Gastrocnemius medialis (tissue), 4 donors: ENCODE measurements around the gene CHCHD3. TPM values are rescaled to one million over a fixed set of nuclear protein-coding genes. Genes with fewer than 3 reads are reported as not detected.

ENCODE experiments used
- ATAC-seq, 2 donors: fragments of 150-250 bp; one replicate each; pipeline ENCODE4 v1.9.1; 2016
- DNase-seq, 2 donors: peaks; one replicate each; pipeline ENCODE4 v3.0.0-alpha.2; 2019
- H3K27ac ChIP-seq, 4 donors: fragments of 200-600 bp; sonication (generic); 1 replicate in 1 of 4; 2 replicates in 3 of 4; pipeline ENCODE4 v1.5.1; 2016 to 2018; ENCODE audit warnings: mild to moderate bottlenecking in 2 of 4, moderate library complexity in 1 of 4
- H3K27me3 ChIP-seq, 3 donors: fragments of 200-600 bp; sonication (generic) in 2 of 3; 1 replicate in 1 of 3; 2 replicates in 2 of 3; pipeline versions ENCODE4 v1.5.1 to v1.6.0; 2016 to 2019; ENCODE audit warnings: mild to moderate bottlenecking in 1 of 3, moderate library complexity in 1 of 3
- H3K36me3 ChIP-seq, 2 donors: fragments of 200-600 bp; sonication (generic) in 1 of 2; one replicate each; pipeline ENCODE4 v1.5.1; 2017 to 2018
- H3K4me1 ChIP-seq, 2 donors: fragments of 200-600 bp; sonication (generic) in 1 of 2; one replicate each; pipeline ENCODE4 v1.5.1; 2016 to 2017; ENCODE audit warnings: mild to moderate bottlenecking in 2 of 2
- H3K4me3 ChIP-seq, 4 donors: fragments of 200-600 bp; sonication (generic) in 3 of 4; 1 replicate in 1 of 4; 2 replicates in 3 of 4; pipeline ENCODE4 v1.5.1; 2016 to 2019; ENCODE audit warnings: mild to moderate bottlenecking in 2 of 4
- H3K9me3 ChIP-seq, 3 donors: fragments of 200-600 bp; sonication (generic) in 2 of 3; 1 replicate in 1 of 3; 2 replicates in 2 of 3; pipeline ENCODE4 v1.5.1; 2016 to 2019
- POLR2A ChIP-seq, 2 donors: fragments of 450-650 bp; IDR thresholded peaks; one replicate each; pipeline ENCODE4 v1.6.1; 2017; ENCODE audit warnings: antibody characterized with exemption in 2 of 2, mild to moderate bottlenecking in 2 of 2, moderate library complexity in 2 of 2
- in situ Hi-C, 4 donors: fragments of 200-750 bp; cut with MboI; loops; one replicate each; pipeline versions ENCODE4 v1.15.0 to v1.8.0; 2017; ENCODE audit warnings: low sequenced_read_pairs in 4 of 4
- intact Hi-C: fragments of 100-400 bp; cut with DNase I; formaldehyde crosslinking; loops from one replicate; pipeline ENCODE4 v1.15.1; 2023; ENCODE audit warnings: low total_unique reads
- total RNA-seq, 4 donors: library from RNA; depleted of rRNA; stranded (reverse); fragments of >200 nt; gene quantifications; one replicate each; pipeline versions ENCODE4 v1.1.0 to v1.2.3, GENCODE V29; 2016
- TF ChIP-seq, protein P1 (sequence below), 5 experiments: fragments of 450-650 bp in 3 of 5; fragments of 200-600 bp in 2 of 5; sonication (generic) in 2 of 5; IDR thresholded peaks in 4 of 5; conservative IDR thresholded peaks in 1 of 5; 1 replicate in 4 of 5; 2 replicates in 1 of 5; pipeline ENCODE4 v1.5.1; 2016 to 2019; ENCODE audit warnings: antibody characterized with exemption in 5 of 5, mild to moderate bottlenecking in 3 of 5, moderate library complexity in 3 of 5

The CHCHD3 gene
- total RNA-seq, 4 donors from 2014 or later = 110 to 177 (median 131) TPM

DNA sequence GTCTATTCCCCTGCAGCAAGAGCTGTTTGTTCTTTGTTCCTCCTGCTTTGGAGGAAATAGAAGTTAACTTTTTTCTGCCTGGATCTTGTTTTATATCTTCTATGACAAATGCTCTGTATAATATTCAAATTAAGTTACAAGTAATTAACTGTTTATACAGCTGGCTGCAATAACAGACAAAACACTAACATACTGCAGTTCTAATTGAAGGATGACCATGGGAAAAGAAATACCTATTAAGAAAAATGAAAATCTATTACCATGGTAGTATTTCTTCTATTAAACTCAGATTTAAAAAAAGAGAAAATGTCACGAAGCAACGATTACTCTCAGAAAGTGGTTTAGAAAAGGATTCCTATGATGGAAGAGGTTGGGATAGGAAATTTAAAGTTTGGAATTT is 291.8 kb downstream of the CHCHD3 start:
- H3K27ac ChIP-seq = no peak overlapping the region
- intact Hi-C loops (no loop called here), in situ Hi-C loops (no loop called here)
- no peak overlapping the region for H3K4me3 ChIP-seq
- DNase-seq (no peak), ATAC-seq (no peak)
- no peaks in the 10 kb centered on the region for H3K9me3 ChIP-seq
- peaks cover 0 to 5% of the 10 kb centered on the region in 2 donors for H3K36me3 ChIP-seq
- TF ChIP-seq, protein P1, sequence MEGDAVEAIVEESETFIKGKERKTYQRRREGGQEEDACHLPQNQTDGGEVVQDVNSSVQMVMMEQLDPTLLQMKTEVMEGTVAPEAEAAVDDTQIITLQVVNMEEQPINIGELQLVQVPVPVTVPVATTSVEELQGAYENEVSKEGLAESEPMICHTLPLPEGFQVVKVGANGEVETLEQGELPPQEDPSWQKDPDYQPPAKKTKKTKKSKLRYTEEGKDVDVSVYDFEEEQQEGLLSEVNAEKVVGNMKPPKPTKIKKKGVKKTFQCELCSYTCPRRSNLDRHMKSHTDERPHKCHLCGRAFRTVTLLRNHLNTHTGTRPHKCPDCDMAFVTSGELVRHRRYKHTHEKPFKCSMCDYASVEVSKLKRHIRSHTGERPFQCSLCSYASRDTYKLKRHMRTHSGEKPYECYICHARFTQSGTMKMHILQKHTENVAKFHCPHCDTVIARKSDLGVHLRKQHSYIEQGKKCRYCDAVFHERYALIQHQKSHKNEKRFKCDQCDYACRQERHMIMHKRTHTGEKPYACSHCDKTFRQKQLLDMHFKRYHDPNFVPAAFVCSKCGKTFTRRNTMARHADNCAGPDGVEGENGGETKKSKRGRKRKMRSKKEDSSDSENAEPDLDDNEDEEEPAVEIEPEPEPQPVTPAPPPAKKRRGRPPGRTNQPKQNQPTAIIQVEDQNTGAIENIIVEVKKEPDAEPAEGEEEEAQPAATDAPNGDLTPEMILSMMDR (IDR thresholded peaks at IDR 0.05 in 4 of 5, conservative IDR thresholded peaks at IDR 0.05 in 1 of 5) = no peak
- no peaks in the 10 kb centered on the region for H3K27me3 ChIP-seq
- H3K4me1 ChIP-seq = no peaks in the 10 kb centered on the region

DNA sequence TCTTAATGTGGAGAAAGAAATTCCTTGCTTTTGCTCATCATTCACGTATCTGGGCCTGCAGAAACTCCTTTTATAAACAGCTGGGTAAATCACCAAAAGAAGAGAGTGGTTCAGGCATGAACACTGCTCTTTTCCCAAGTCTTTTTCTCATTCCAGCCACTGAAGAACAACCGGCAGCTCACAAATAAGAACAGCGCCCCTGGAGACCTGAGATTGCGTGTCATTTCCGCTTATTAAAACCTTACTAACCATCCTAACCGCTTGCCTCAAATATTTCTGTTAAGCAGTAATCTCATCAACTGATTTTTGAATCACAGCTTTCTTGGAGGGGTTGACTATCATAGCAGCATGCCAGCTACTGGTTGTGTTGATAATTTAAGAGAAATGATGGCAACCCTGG is 292.6 kb downstream of the CHCHD3 start:
- no peak for ATAC-seq
- in situ Hi-C loops = no loop called here
- TF ChIP-seq, protein P1 (IDR thresholded peaks at IDR 0.05 in 4 of 5, conservative IDR thresholded peaks at IDR 0.05 in 1 of 5) = no peak
- no peak for TF ChIP-seq POLR2A (IDR thresholded peaks at IDR 0.05)

DNA sequence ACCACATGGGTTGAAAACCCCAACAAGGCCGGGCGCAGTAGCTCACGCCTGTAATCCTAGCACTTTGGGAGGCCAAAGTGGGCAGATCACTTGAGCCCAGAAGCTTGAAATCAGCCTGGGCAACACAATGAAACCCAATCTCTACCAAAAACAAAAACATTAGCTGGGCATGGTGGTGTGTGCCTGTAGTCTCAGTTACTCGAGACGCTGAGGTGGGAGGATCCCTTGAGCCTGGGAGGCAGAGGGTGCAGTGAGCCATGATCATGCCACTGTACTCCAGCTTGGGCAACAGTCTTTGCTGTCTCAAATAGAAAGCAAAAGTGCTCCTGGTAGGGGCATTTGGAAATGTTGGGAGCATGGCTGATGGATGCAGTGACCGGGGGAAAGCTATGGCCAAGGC is 296.0 kb downstream of the CHCHD3 start:
- peaks cover 0 to 5% of the 10 kb centered on the region in 2 donors for H3K36me3 ChIP-seq
- H3K9me3 ChIP-seq = no peaks in the 10 kb centered on the region
- ATAC-seq (no peak), DNase-seq (no peak)
- no peak overlapping the region for H3K27ac ChIP-seq
- H3K27me3 ChIP-seq = no peaks in the 10 kb centered on the region
- TF ChIP-seq, protein P1 (IDR thresholded peaks at IDR 0.05 in 4 of 5, conservative IDR thresholded peaks at IDR 0.05 in 1 of 5) = no peak
- no peak for TF ChIP-seq POLR2A (IDR thresholded peaks at IDR 0.05)
- in situ Hi-C loops = no loop called here
- intact Hi-C loops = no loop called here
- no peak overlapping the region for H3K4me3 ChIP-seq
- H3K4me1 ChIP-seq = no peaks in the 10 kb centered on the region

More for the DNA sequence above, 292.6 kb downstream of the CHCHD3 start:
- no peak for DNase-seq
- H3K4me1 ChIP-seq = no peaks in the 10 kb centered on the region
- H3K27ac ChIP-seq = no peak overlapping the region
- H3K27me3 ChIP-seq = no peaks in the 10 kb centered on the region
- no peak overlapping the region for H3K4me3 ChIP-seq
- H3K9me3 ChIP-seq = no peaks in the 10 kb centered on the region
- peaks cover 0 to 5% of the 10 kb centered on the region in 2 donors for H3K36me3 ChIP-seq
- intact Hi-C loops = no loop called here

DNA sequence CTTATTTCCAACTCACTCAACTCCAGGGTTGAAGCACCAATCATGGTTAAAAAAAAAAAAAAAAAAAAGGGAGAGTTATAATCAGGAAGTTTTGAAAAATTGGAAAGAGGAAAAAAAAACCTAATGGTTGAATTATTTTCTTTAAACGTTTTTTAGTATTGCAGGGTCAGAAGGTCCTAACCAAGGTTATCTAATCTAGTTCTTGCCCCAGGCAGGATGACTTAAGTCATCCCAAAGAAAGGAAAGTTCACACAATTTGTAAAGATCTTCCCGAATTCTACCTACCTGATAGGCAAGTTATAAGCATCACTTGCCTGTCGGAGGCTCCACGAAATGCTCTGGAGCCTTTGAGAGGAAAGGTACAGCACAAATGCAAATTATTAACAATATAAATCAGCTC is 297.5 kb downstream of the CHCHD3 start:
- intact Hi-C loops (no loop called here), in situ Hi-C loops (no loop called here)
- Histone ChIP-seq H3K27ac (no peak overlapping the region), H3K4me3 (no peak overlapping the region), H3K36me3 (peaks cover 0 to 5% of the 10 kb centered on the region in 2 donors), H3K27me3 (no peaks in the 10 kb centered on the region), H3K9me3 (no peaks in the 10 kb centered on the region), H3K4me1 (no peaks in the 10 kb centered on the region)
- no peak for ATAC-seq
- no peak for TF ChIP-seq POLR2A (IDR thresholded peaks at IDR 0.05)
- TF ChIP-seq, protein P1 (IDR thresholded peaks at IDR 0.05 in 4 of 5, conservative IDR thresholded peaks at IDR 0.05 in 1 of 5) = no peak
- no peak for DNase-seq

DNA sequence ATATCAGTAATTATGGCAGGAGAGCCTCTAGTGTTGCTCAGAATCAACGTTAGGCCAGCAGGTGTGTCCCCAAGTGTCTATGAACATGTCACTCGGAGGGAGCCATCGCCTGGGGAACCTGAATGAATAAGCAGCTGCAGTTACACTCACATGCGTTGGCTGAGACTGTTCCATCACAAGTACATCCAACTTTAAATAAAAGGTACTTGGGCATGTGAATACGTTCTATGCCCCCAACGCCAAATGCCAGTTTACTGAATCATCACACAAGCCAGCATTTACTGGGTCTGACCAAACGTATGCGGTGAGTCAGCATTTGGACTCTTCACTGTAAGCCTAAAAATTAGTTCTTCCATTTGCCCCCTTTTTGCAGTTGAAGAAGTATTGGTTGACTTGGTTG is 298.1 kb downstream of the CHCHD3 start:
- peaks cover 0 to 5% of the 10 kb centered on the region in 2 donors for H3K36me3 ChIP-seq
- H3K9me3 ChIP-seq = no peaks in the 10 kb centered on the region
- intact Hi-C loops = no loop called here
- DNase-seq (no peak), ATAC-seq (no peak)
- no peaks in the 10 kb centered on the region for H3K27me3 ChIP-seq
- no peaks in the 10 kb centered on the region for H3K4me1 ChIP-seq
- in situ Hi-C loops = no loop called here
- TF ChIP-seq, protein P1 (IDR thresholded peaks at IDR 0.05 in 4 of 5, conservative IDR thresholded peaks at IDR 0.05 in 1 of 5) = no peak
- TF ChIP-seq POLR2A (IDR thresholded peaks at IDR 0.05) = no peak
- no peak overlapping the region for H3K27ac ChIP-seq
- H3K4me3 ChIP-seq = no peak overlapping the region
